Measurements from ENCODE around the gene GPR146.

The GPR146 gene

GRCh38 chr7:1083729-1084657 is 39.6 kb downstream of the GPR146 start:
- TF ChIP-seq, protein P1, sequence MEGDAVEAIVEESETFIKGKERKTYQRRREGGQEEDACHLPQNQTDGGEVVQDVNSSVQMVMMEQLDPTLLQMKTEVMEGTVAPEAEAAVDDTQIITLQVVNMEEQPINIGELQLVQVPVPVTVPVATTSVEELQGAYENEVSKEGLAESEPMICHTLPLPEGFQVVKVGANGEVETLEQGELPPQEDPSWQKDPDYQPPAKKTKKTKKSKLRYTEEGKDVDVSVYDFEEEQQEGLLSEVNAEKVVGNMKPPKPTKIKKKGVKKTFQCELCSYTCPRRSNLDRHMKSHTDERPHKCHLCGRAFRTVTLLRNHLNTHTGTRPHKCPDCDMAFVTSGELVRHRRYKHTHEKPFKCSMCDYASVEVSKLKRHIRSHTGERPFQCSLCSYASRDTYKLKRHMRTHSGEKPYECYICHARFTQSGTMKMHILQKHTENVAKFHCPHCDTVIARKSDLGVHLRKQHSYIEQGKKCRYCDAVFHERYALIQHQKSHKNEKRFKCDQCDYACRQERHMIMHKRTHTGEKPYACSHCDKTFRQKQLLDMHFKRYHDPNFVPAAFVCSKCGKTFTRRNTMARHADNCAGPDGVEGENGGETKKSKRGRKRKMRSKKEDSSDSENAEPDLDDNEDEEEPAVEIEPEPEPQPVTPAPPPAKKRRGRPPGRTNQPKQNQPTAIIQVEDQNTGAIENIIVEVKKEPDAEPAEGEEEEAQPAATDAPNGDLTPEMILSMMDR (IDR thresholded peaks at IDR 0.05), result no peak
- Histone ChIP-seq H3K27me3 (ENCODE audit: control insufficient read depth, insufficient read depth, low read length) (no peaks in the 10 kb centered on the region), H3K9me3 (ENCODE audit: control insufficient read depth, low read length) (no peaks in the 10 kb centered on the region), H3K4me1 (peaks cover 10% of the 10 kb centered on the region), H3K79me2 (peaks cover 41% of the 10 kb centered on the region), H3K4me2 (ENCODE audit: low read length) (no peak overlapping the region), H3K9ac (no peak overlapping the region), H3K27ac (no peak overlapping the region), H3K36me3 (ENCODE audit: control insufficient read depth, insufficient read depth, low read length) (no peaks in the 10 kb centered on the region), H2AFZ (no peak overlapping the region), H3K4me3 (ENCODE audit: low read depth, low read length) (no peak overlapping the region)

- no peak overlapping the region for H3K27ac ChIP-seq
- no peaks in the 10 kb centered on the region for H3K27me3 ChIP-seq (ENCODE audit: control insufficient read depth, insufficient read depth, low read length)
- H3K4me3 ChIP-seq (ENCODE audit: low read depth, low read length), result no peak overlapping the region
- no peaks in the 10 kb centered on the region for H3K36me3 ChIP-seq (ENCODE audit: control insufficient read depth, insufficient read depth, low read length)
- H3K9ac ChIP-seq, result no peak overlapping the region
- H2AFZ ChIP-seq, result no peak overlapping the region
- H3K9me3 ChIP-seq (ENCODE audit: control insufficient read depth, low read length), result no peaks in the 10 kb centered on the region
- TF ChIP-seq, protein P1 (IDR thresholded peaks at IDR 0.05), result no peak
- H3K79me2 ChIP-seq, result peaks cover 32% of the 10 kb centered on the region
- H3K4me2 ChIP-seq (ENCODE audit: low read length), result no peak overlapping the region
- H3K4me1 ChIP-seq, result peaks cover 10% of the 10 kb centered on the region
These were observed 40.9 kb downstream of the GPR146 start for GRCh38 chr7:1085266-1085665.

- Histone ChIP-seq H2AFZ (no peak overlapping the region), H3K9ac (no peak overlapping the region), H3K27me3 (ENCODE audit: control insufficient read depth, insufficient read depth, low read length) (no peaks in the 10 kb centered on the region), H3K4me2 (ENCODE audit: low read length) (no peak overlapping the region), H3K36me3 (ENCODE audit: control insufficient read depth, insufficient read depth, low read length) (no peaks in the 10 kb centered on the region), H3K9me3 (ENCODE audit: control insufficient read depth, low read length) (no peaks in the 10 kb centered on the region), H3K79me2 (peaks cover 25% of the 10 kb centered on the region), H3K4me3 (ENCODE audit: low read depth, low read length) (no peak overlapping the region), H3K4me1 (peaks cover 10% of the 10 kb centered on the region), H3K27ac (no peak overlapping the region)
- TF ChIP-seq, protein P1 (IDR thresholded peaks at IDR 0.05), result no peak
These were observed 41.6 kb downstream of the GPR146 start for GRCh38 chr7:1085910-1086421.

- no peak overlapping the region for H3K4me3 ChIP-seq (ENCODE audit: low read depth, low read length)
These were observed 42.5 kb downstream of the GPR146 start for GRCh38 chr7:1086588-1087464.

More at GRCh38 chr7:1086588-1087464, 42.5 kb downstream of the GPR146 start:
- H3K79me2 ChIP-seq, result peaks cover 18% of the 10 kb centered on the region
- no peaks in the 10 kb centered on the region for H3K9me3 ChIP-seq (ENCODE audit: control insufficient read depth, low read length)
- no peaks in the 10 kb centered on the region for H3K36me3 ChIP-seq (ENCODE audit: control insufficient read depth, insufficient read depth, low read length)
- H3K27me3 ChIP-seq (ENCODE audit: control insufficient read depth, insufficient read depth, low read length), result no peaks in the 10 kb centered on the region
- H3K4me1 ChIP-seq, result peaks cover 10% of the 10 kb centered on the region
- H3K4me2 ChIP-seq (ENCODE audit: low read length), result no peak overlapping the region
- H2AFZ ChIP-seq, result peak overlapping the region; percentile 40
- TF ChIP-seq, protein P1 (IDR thresholded peaks at IDR 0.05), result peak; percentile 89
- no peak overlapping the region for H3K9ac ChIP-seq
- no peak overlapping the region for H3K27ac ChIP-seq

Data from parathyroid adenoma (tissue), 2 donors.